Measurements from ENCODE around the gene SERPINB3.
"Not testable (repeated sequence)": the region's sequence is repeated elsewhere in the genome, so short reads cannot be mapped to it uniquely, and the experiment has no call there.

DNA sequence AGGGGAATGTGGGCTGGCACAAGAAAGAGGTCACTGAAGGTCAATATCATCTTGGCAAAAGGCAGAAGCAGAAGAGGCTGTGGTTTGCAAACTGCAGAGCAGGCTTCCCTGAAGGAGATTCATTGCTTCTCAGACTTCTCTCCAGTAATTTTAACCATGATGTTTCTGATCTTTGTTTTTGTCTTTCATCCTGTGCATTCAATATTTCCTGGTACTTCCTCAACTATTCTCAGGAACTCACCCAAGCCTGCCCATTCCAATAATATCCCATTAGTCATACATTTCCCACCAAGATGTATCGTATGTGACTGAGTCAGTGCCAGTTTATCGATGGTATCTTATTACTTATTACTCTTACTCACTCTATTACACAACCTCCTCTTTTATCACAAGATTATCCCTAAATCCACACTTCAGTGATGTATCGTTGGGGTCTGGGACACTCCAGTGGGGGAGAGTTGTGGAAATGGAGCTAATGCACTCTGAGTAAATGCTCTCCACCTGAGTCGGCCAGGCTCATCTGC is 20.5 kb downstream of the SERPINB3 start:
- TF ChIP-seq POLR2A (IDR thresholded peaks at IDR 0.05), result not testable (repeated sequence)
- TF ChIP-seq, protein P1, sequence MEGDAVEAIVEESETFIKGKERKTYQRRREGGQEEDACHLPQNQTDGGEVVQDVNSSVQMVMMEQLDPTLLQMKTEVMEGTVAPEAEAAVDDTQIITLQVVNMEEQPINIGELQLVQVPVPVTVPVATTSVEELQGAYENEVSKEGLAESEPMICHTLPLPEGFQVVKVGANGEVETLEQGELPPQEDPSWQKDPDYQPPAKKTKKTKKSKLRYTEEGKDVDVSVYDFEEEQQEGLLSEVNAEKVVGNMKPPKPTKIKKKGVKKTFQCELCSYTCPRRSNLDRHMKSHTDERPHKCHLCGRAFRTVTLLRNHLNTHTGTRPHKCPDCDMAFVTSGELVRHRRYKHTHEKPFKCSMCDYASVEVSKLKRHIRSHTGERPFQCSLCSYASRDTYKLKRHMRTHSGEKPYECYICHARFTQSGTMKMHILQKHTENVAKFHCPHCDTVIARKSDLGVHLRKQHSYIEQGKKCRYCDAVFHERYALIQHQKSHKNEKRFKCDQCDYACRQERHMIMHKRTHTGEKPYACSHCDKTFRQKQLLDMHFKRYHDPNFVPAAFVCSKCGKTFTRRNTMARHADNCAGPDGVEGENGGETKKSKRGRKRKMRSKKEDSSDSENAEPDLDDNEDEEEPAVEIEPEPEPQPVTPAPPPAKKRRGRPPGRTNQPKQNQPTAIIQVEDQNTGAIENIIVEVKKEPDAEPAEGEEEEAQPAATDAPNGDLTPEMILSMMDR (IDR thresholded peaks at IDR 0.05 in 4 of 5, conservative IDR thresholded peaks at IDR 0.05 in 1 of 5), result not testable (repeated sequence)
